Lower leg skin (tissue), 3 donors: ENCODE measurements around the gene GPR21.

ENCODE experiments used
- POLR2A ChIP-seq, 2 donors: fragments of 450-650 bp; IDR thresholded peaks; one replicate each; pipeline ENCODE4 v1.6.1; 2016 to 2017; ENCODE audit warnings: antibody characterized with exemption in 2 of 2, mild to moderate bottlenecking in 1 of 2, moderate library complexity in 1 of 2
- TF ChIP-seq, protein P1 (sequence below), 3 donors: fragments of 450-650 bp; IDR thresholded peaks; one replicate each; pipeline ENCODE4 v1.5.1; 2016; ENCODE audit warnings: antibody characterized with exemption in 3 of 3, mild to moderate bottlenecking in 3 of 3, moderate library complexity in 2 of 3

DNA sequence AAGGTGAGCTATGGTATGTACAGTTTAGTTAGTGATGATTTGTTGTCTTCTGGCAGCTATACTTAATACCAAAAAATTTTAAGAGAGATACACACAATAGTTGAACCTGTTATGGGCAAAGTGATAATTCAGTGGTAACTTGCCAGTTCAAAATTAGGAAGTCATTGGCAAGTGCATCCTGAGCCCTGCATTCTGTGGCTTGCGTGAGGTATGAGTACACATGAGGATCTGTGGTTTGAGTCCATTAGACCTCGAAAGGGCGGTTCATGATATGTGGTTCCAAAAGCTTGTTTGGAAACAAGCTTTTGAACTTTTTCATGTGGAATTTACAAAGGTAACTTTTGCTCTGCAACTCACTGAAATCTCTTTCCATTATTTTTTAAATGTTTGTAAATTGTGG lies 47.0 kb downstream of the GPR21 start:
- TF ChIP-seq, protein P1, sequence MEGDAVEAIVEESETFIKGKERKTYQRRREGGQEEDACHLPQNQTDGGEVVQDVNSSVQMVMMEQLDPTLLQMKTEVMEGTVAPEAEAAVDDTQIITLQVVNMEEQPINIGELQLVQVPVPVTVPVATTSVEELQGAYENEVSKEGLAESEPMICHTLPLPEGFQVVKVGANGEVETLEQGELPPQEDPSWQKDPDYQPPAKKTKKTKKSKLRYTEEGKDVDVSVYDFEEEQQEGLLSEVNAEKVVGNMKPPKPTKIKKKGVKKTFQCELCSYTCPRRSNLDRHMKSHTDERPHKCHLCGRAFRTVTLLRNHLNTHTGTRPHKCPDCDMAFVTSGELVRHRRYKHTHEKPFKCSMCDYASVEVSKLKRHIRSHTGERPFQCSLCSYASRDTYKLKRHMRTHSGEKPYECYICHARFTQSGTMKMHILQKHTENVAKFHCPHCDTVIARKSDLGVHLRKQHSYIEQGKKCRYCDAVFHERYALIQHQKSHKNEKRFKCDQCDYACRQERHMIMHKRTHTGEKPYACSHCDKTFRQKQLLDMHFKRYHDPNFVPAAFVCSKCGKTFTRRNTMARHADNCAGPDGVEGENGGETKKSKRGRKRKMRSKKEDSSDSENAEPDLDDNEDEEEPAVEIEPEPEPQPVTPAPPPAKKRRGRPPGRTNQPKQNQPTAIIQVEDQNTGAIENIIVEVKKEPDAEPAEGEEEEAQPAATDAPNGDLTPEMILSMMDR (IDR thresholded peaks at IDR 0.05) = no peak
- no peak for TF ChIP-seq POLR2A (IDR thresholded peaks at IDR 0.05)
